H9 (cell line): ENCODE results near the gene ASF1B. TPM values are rescaled to one million over a fixed set of nuclear protein-coding genes. Genes with fewer than 3 reads are reported as not detected.

Experiments
- DNase-seq: peaks from one replicate; pipeline ENCODE4 v3.0.0-alpha.2; 2017
- H2AFZ ChIP-seq: one replicate; pipeline ENCODE4 v1.6.1; 2013; ENCODE audit warnings: mild to moderate bottlenecking, low read length, control low read depth, moderate library complexity
- H2AK5ac ChIP-seq: 2 replicates; pipeline ENCODE4 v1.6.1; 2013; ENCODE audit warnings: low read length, control low read depth, mixed read lengths; ENCODE audit not compliant: insufficient read length
- H2BK120ac ChIP-seq: one replicate; pipeline ENCODE4 v1.6.1; 2013; ENCODE audit warnings: low read depth, mild to moderate bottlenecking, low read length, control low read depth, inconsistent platforms; ENCODE audit not compliant: poor library complexity, severe bottlenecking
- H2BK12ac ChIP-seq: 2 replicates; pipeline ENCODE4 v1.6.1; 2013; ENCODE audit warnings: low read length, control low read depth, mixed read lengths, low read depth; ENCODE audit not compliant: insufficient read length
- H2BK15ac ChIP-seq: 2 replicates; pipeline ENCODE4 v1.6.1; 2013; ENCODE audit warnings: low read depth, low read length, control low read depth
- H2BK20ac ChIP-seq: one replicate; pipeline ENCODE4 v1.6.1; 2013; ENCODE audit warnings: low read depth, mild to moderate bottlenecking, low read length, control low read depth, inconsistent platforms; ENCODE audit not compliant: poor library complexity, severe bottlenecking
- H2BK5ac ChIP-seq: 2 replicates; pipeline ENCODE4 v1.6.1; 2013; ENCODE audit warnings: low read length, control low read depth, mixed read lengths; ENCODE audit not compliant: insufficient read length
- H3K14ac ChIP-seq: 2 replicates; pipeline ENCODE4 v1.6.1; 2013; ENCODE audit warnings: low read length, control low read depth; ENCODE audit not compliant: insufficient read depth
- H3K18ac ChIP-seq: 2 replicates; pipeline ENCODE4 v1.6.1; 2013; ENCODE audit warnings: low read depth, mild to moderate bottlenecking, mixed read lengths, low read length, control low read depth; ENCODE audit not compliant: insufficient read length
- H3K23ac ChIP-seq: 2 replicates; pipeline ENCODE4 v1.6.1; 2013; ENCODE audit warnings: low read length, control low read depth, mixed read lengths, low read depth; ENCODE audit not compliant: insufficient read length
- H3K23me2 ChIP-seq: 2 replicates; pipeline ENCODE4 v1.6.1; 2013; ENCODE audit warnings: low read depth, mild to moderate bottlenecking, mixed read lengths, low read length, control low read depth; ENCODE audit not compliant: insufficient read length, poor library complexity, severe bottlenecking
- H3K27ac ChIP-seq: 2 replicates; pipeline ENCODE4 v1.5.1; 2013; ENCODE audit warnings: low read length, control low read depth, mixed read lengths, low read depth; ENCODE audit not compliant: insufficient read length
- H3K27me3 ChIP-seq: 2 replicates; pipeline ENCODE4 v1.6.1; 2013; ENCODE audit warnings: low read length, control low read depth, inconsistent platforms; ENCODE audit not compliant: insufficient read depth
- H3K4ac ChIP-seq: 2 replicates; pipeline ENCODE4 v1.6.1; 2013; ENCODE audit warnings: low read depth, mild to moderate bottlenecking, control low read depth, inconsistent platforms, low read length, moderate library complexity
- H3K4me1 ChIP-seq: 2 replicates; pipeline ENCODE4 v1.6.1; 2013; ENCODE audit warnings: low read length, control low read depth, inconsistent platforms; ENCODE audit not compliant: insufficient read depth
- H3K4me2 ChIP-seq: 2 replicates; pipeline ENCODE4 v1.6.1; 2013; ENCODE audit warnings: low read length, control low read depth, mixed read lengths; ENCODE audit not compliant: insufficient read length, insufficient read depth
- H3K56ac ChIP-seq: 2 replicates; pipeline ENCODE4 v1.6.1; 2013; ENCODE audit warnings: low read depth, mild to moderate bottlenecking, mixed read lengths, low read length, control low read depth; ENCODE audit not compliant: insufficient read length
- H3K79me1 ChIP-seq: 2 replicates; pipeline ENCODE4 v1.6.1; 2013; ENCODE audit warnings: low read depth, mild to moderate bottlenecking, moderate library complexity, low read length, control low read depth, inconsistent platforms; ENCODE audit not compliant: insufficient read depth, poor library complexity, severe bottlenecking
- H3K79me2 ChIP-seq: 2 replicates; pipeline ENCODE4 v1.6.1; 2013; ENCODE audit warnings: low read length, control low read depth, inconsistent platforms; ENCODE audit not compliant: insufficient read depth
- H3K9ac ChIP-seq: 2 replicates; pipeline ENCODE4 v1.6.1; 2013; ENCODE audit warnings: low read length, control low read depth, mixed read lengths; ENCODE audit not compliant: insufficient read length; ENCODE audit errors: extremely low read depth
- H3K9me3 ChIP-seq: one replicate; pipeline ENCODE4 v1.6.1; 2013; ENCODE audit warnings: low read depth, low read length, inconsistent platforms; ENCODE audit not compliant: control insufficient read depth
- H3T11ph ChIP-seq: one replicate; pipeline ENCODE4 v1.6.1; 2013; ENCODE audit warnings: mild to moderate bottlenecking, low read length, control low read depth, inconsistent platforms
- H4K20me1 ChIP-seq: one replicate; pipeline ENCODE4 v1.6.1; 2013; ENCODE audit not compliant: control insufficient read depth, insufficient read length, insufficient read depth
- H4K5ac ChIP-seq: 2 replicates; pipeline ENCODE4 v1.6.1; 2013; ENCODE audit warnings: low read depth, mild to moderate bottlenecking, mixed read lengths, low read length, control low read depth; ENCODE audit not compliant: insufficient read length
- H4K8ac ChIP-seq: replicated peaks from 2 replicates; pipeline ENCODE4 v1.6.1; 2013; ENCODE audit warnings: low read length, control low read depth, mixed read lengths, low read depth; ENCODE audit not compliant: insufficient read length
- H4K91ac ChIP-seq: 2 replicates; pipeline ENCODE4 v1.6.1; 2013; ENCODE audit warnings: low read depth, mild to moderate bottlenecking, moderate library complexity, mixed read lengths, low read length, control low read depth; ENCODE audit not compliant: insufficient read length
- H3K27ac Mint-ChIP-seq, 3 experiments: 2 replicates in 2 of 3; 3 replicates in 1 of 3; pipeline ENCODE4 v1.8.0; 2020 to 2021; ENCODE audit warnings: mixed read lengths in 3 of 3, mild to moderate bottlenecking in 1 of 3, moderate library complexity in 1 of 3
- H3K27me3 Mint-ChIP-seq: 2 replicates; pipeline ENCODE4 v1.8.0; 2021; ENCODE audit warnings: low read depth, mild to moderate bottlenecking, moderate library complexity, mixed read lengths
- H3K36me3 Mint-ChIP-seq, 3 experiments: 2 replicates in 2 of 3; 3 replicates in 1 of 3; pipeline ENCODE4 v1.8.0; 2020 to 2021; ENCODE audit warnings: low read depth in 3 of 3, mixed read lengths in 3 of 3; ENCODE audit not compliant: insufficient read depth in 1 of 3
- H3K4me1 Mint-ChIP-seq, 2 experiments: 2 replicates each; pipeline ENCODE4 v1.8.0; 2020; ENCODE audit warnings: mixed read lengths in 2 of 2
- H3K4me3 Mint-ChIP-seq, 2 experiments: 2 replicates in 1 of 2; 3 replicates in 1 of 2; pipeline ENCODE4 v1.8.0; 2020 to 2021; ENCODE audit warnings: mild to moderate bottlenecking in 2 of 2, mixed read lengths in 2 of 2, moderate library complexity in 1 of 2
- H3K9me3 Mint-ChIP-seq, 2 experiments: 2 replicates in 1 of 2; 3 replicates in 1 of 2; pipeline ENCODE4 v1.8.0; 2020; ENCODE audit warnings: mild to moderate bottlenecking in 2 of 2, mixed read lengths in 2 of 2, moderate library complexity in 1 of 2
- WGBS: extraction: QIAGEN DNeasy Blood & Tissue Kit; methylation state at CpG from one replicate; pipeline ENCODE4 v1.1.7; 2013; ENCODE audit warnings: missing lambda C conversion rate, low lambda C conversion rate, mixed read lengths; ENCODE audit not compliant: insufficient read length; ENCODE audit errors: extremely low coverage; 5-methylcytosine and 5-hydroxymethylcytosine counted together
- total RNA-seq: library from RNA; stranded (reverse); gene quantifications from 2 replicates; pipeline ENCODE4 v1.2.1, GENCODE V29; 2021
- TF ChIP-seq, protein P1 (sequence below): fragments of 200-600 bp; sonication (generic); conservative IDR thresholded peaks from 3 replicates; pipeline ENCODE4 v1.8.0; 2021; ENCODE audit warnings: antibody characterized with exemption, mild to moderate bottlenecking

The ASF1B gene
- total RNA-seq, 1 experiment from 2014 or later: 46.6 TPM

GRCh38 chr19:14141041-14141440 lies 4.7 kb upstream of the ASF1B start:
- Histone ChIP-seq H2BK12ac (no peak overlapping the region), H3T11ph (no peak overlapping the region), H3K14ac (no peak overlapping the region), H3K4me1 (no peaks in the 10 kb centered on the region), H3K56ac (no peak overlapping the region), H3K4me2 (no peak overlapping the region), H3K23me2 (no peaks in the 10 kb centered on the region), H3K18ac (no peak overlapping the region), H2BK20ac (no peak overlapping the region), H3K9me3 (no peaks in the 10 kb centered on the region), H4K5ac (no peak overlapping the region), H3K4ac (no peak overlapping the region), H4K8ac (no peak overlapping the region), H3K79me1 (no peaks in the 10 kb centered on the region), H3K23ac (no peak overlapping the region), H3K27ac (no peak overlapping the region), H2BK5ac (no peak overlapping the region), H2AK5ac (no peak overlapping the region), H2BK15ac (no peak overlapping the region), H3K79me2 (no peaks in the 10 kb centered on the region), H2BK120ac (no peak overlapping the region), H4K20me1 (no peaks in the 10 kb centered on the region), H4K91ac (no peak overlapping the region), H2AFZ (no peak overlapping the region), H3K27me3 (no peaks in the 10 kb centered on the region), H3K9ac (no peak overlapping the region)
- no peaks in the 10 kb centered on the region for H3K27me3 Mint-ChIP-seq
- no peaks in the 10 kb centered on the region; a peak in 1 of 7 replicates for H3K36me3 Mint-ChIP-seq
- H3K4me1 Mint-ChIP-seq: peaks cover 8 to 10% of the 10 kb centered on the region in 2 experiments; a peak in 3 of 4 replicates
- peak overlapping the region in 1 of 2 experiments; percentile 29; a peak in 1 of 5 replicates for H3K4me3 Mint-ChIP-seq
- WGBS: no CpG with 5 or more reads among the region's 8 CpGs
- H3K27ac Mint-ChIP-seq: peak overlapping the region in 1 of 3 experiments; percentile 72; a peak in 1 of 7 replicates
- DNase-seq: no peak
- TF ChIP-seq, protein P1, sequence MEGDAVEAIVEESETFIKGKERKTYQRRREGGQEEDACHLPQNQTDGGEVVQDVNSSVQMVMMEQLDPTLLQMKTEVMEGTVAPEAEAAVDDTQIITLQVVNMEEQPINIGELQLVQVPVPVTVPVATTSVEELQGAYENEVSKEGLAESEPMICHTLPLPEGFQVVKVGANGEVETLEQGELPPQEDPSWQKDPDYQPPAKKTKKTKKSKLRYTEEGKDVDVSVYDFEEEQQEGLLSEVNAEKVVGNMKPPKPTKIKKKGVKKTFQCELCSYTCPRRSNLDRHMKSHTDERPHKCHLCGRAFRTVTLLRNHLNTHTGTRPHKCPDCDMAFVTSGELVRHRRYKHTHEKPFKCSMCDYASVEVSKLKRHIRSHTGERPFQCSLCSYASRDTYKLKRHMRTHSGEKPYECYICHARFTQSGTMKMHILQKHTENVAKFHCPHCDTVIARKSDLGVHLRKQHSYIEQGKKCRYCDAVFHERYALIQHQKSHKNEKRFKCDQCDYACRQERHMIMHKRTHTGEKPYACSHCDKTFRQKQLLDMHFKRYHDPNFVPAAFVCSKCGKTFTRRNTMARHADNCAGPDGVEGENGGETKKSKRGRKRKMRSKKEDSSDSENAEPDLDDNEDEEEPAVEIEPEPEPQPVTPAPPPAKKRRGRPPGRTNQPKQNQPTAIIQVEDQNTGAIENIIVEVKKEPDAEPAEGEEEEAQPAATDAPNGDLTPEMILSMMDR: no peak
- no peaks in the 10 kb centered on the region for H3K9me3 Mint-ChIP-seq
